Mesodermal cell (in vitro differentiated cells): Measurements from ENCODE around the gene HTR5A.

Experiments
- H3K27ac ChIP-seq: 2 replicates; pipeline ENCODE4 v1.7.0; 2013; ENCODE audit warnings: mild to moderate bottlenecking, low read depth, low read length, moderate library complexity; ENCODE audit not compliant: severe bottlenecking
- H3K36me3 ChIP-seq: 2 replicates; pipeline ENCODE4 v1.7.1; 2013; ENCODE audit warnings: mild to moderate bottlenecking, low read length, moderate library complexity; ENCODE audit not compliant: control insufficient read depth, insufficient read depth
- H3K4me1 ChIP-seq: one replicate; pipeline ENCODE4 v1.7.1; 2013; ENCODE audit warnings: mild to moderate bottlenecking, low read length; ENCODE audit not compliant: insufficient read depth, control insufficient read depth, poor library complexity, severe bottlenecking
- H3K4me3 ChIP-seq: 2 replicates; pipeline ENCODE4 v1.7.0; 2013; ENCODE audit warnings: low read length, control low read depth, mild to moderate bottlenecking; ENCODE audit not compliant: insufficient read depth, poor library complexity, severe bottlenecking; ENCODE audit errors: extremely low read depth
- H3K9me3 ChIP-seq: 2 replicates; pipeline ENCODE4 v1.7.1; 2013; ENCODE audit warnings: mild to moderate bottlenecking, low read length, moderate library complexity; ENCODE audit not compliant: control insufficient read depth
- WGBS, 2 experiments: methylation state at CpG; one replicate each; pipeline ENCODE4 v1.1.5; 2013; ENCODE audit warnings: missing lambda C conversion rate in 2 of 2; ENCODE audit not compliant: insufficient coverage in 2 of 2; 5-methylcytosine and 5-hydroxymethylcytosine counted together

Gene HTR5A

DNA sequence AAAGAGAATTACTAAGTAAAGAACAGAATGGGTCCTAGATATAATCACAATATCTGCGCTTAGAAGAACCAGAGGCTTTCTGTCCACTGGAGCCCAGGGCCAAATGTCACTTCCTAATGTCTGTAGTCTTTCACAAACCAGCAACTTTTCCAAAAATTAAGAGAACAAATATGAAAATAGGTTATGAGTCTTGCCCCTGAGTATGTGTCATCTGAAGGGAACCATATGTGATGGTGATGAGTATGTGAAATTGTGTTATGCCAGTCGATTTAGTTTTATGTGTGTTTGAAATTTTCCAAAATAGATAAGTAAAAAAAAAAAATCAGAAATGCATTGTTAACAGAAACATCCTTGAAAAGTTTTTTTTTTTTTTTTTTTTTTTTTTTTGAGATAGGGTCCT is 15.4 kb upstream of the HTR5A start:
- Histone ChIP-seq H3K9me3 (no peaks in the 10 kb centered on the region), H3K36me3 (no peaks in the 10 kb centered on the region), H3K27ac (no peak overlapping the region), H3K4me3 (no peak overlapping the region), H3K4me1 (no peaks in the 10 kb centered on the region)
- WGBS, 2 experiments, result 90% methylated on average over 2 of the region's 2 CpGs; no CpG with 5 or more reads in 1 of the 2 experiments

DNA sequence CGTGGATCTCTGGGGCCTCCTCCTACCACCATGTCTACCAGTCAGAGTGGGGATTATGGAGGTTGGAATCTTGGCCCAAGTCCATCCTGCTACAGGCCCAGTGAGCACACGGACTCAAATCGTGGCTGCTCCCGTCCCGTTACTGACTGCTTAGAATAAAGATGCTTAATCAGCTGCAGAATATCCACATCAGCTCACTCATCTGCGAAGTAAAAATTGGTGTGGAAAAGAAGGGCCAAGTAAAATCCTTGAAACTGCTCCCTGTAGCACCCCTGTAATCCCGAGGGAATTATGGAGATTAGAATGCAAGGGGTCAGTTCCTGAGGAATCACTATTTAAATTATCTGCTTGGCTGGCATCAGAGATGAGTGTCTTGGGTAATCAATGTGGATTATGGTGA is 13.0 kb upstream of the HTR5A start:
- H3K4me1 ChIP-seq, result no peaks in the 10 kb centered on the region
- no peaks in the 10 kb centered on the region for H3K9me3 ChIP-seq
- no peak overlapping the region for H3K4me3 ChIP-seq
- H3K27ac ChIP-seq, result no peak overlapping the region
- no peaks in the 10 kb centered on the region for H3K36me3 ChIP-seq
- WGBS, 2 experiments, result 84 to 96% methylated on average over 3 to 6 of the region's 7 CpGs

GRCh38 chr7:155058896-155059295 is 11.2 kb upstream of the HTR5A start:
- H3K27ac ChIP-seq, result no peak overlapping the region
- no peaks in the 10 kb centered on the region for H3K36me3 ChIP-seq
- no peaks in the 10 kb centered on the region for H3K4me1 ChIP-seq
- no peak overlapping the region for H3K4me3 ChIP-seq
- 69 to 77% methylated on average over 3 of the region's 4 CpGs for WGBS, 2 experiments
- no peaks in the 10 kb centered on the region for H3K9me3 ChIP-seq

DNA sequence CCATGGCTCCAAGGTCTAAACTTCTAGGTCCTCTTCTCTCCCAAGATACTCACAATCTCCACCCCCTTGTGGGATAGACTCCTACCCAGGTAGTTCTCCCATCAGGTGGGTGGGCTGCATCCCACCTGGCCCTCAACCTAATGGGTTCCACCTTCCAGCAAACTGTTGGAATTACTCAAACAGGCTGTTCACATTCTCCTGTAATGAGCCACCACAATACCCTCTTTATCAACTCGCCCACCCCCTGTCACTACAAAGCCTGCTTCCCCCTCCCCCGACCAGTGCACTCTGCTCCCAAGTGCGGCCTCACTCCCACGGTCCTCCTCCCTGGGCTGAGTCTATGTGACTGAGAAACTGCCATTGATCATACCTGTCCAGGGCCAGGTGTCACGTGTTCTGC is 10.4 kb upstream of the HTR5A start:
- Histone ChIP-seq H3K4me3 (no peak overlapping the region), H3K36me3 (no peaks in the 10 kb centered on the region), H3K27ac (no peak overlapping the region), H3K4me1 (no peaks in the 10 kb centered on the region), H3K9me3 (no peaks in the 10 kb centered on the region)
- WGBS, 2 experiments, result 72 to 83% methylated on average over 2 to 5 of the region's 5 CpGs

DNA sequence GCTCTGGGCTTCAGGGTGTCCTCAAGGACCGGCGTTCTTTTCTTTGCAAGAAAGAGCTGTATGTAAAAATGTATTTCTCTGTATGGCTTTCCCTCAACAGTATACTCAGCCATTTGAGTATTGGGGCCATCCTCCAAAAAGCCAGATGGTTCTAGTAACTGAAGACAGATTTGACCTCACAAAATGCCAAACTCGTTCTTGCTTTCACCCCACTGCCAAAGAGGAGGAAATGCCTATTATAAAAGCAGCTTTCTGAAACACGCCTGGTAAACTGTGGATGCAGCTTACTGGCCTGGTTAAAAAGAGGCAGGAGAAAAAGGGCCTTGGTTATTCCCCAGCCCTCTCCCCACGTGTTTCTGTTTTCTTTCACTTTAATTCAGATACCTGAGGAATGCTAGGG is 7.7 kb upstream of the HTR5A start:
- no peaks in the 10 kb centered on the region for H3K4me1 ChIP-seq
- H3K9me3 ChIP-seq, result no peaks in the 10 kb centered on the region
- no peaks in the 10 kb centered on the region for H3K36me3 ChIP-seq
- no peak overlapping the region for H3K4me3 ChIP-seq
- H3K27ac ChIP-seq, result no peak overlapping the region
- 75 to 83% methylated on average over 1 to 2 of the region's 5 CpGs for WGBS, 2 experiments

DNA sequence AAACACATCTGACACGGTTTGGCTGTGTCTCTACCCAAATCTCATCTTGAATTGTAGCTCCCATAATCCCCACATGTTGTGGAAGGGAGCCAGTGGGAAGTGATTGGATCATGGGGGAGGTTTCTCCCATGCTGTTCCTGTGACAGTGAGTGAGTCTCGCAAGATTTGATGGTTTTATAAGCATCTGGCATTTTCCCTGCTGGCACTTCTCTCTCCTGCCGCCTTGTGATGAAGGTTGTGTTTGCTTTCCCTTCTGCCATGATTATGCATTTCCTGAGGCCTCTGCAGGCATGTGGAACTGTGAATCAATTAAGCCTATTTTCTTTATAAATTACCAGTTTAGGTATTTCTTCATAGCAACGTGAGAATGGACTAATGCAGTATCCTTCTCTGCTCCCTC is 5.9 kb upstream of the HTR5A start:
- Histone ChIP-seq H3K9me3 (no peaks in the 10 kb centered on the region), H3K36me3 (no peaks in the 10 kb centered on the region), H3K27ac (no peak overlapping the region), H3K4me3 (no peak overlapping the region), H3K4me1 (no peaks in the 10 kb centered on the region)
- 52 to 55% methylated on average over 1 to 2 of the region's 4 CpGs for WGBS, 2 experiments

GRCh38 chr7:155066417-155066950 is 3.6 kb upstream of the HTR5A start:
- no peaks in the 10 kb centered on the region for H3K36me3 ChIP-seq
- 64% methylated on average over 4 to 5 of the region's 7 CpGs for WGBS, 2 experiments

DNA sequence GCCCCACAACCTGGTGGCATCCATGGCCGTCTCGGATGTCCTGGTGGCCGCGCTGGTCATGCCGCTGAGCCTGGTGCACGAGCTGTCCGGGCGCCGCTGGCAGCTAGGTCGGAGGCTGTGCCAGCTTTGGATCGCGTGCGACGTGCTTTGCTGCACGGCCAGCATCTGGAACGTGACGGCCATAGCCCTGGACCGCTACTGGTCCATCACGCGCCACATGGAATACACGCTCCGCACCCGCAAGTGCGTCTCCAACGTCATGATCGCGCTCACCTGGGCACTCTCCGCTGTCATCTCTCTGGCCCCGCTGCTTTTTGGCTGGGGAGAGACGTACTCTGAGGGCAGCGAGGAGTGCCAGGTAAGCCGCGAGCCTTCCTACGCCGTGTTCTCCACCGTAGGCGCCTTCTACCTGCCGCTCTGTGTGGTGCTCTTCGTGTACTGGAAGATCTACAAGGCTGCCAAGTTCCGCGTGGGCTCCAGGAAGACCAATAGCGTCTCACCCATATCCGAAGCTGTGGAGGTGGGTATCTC is 1.1 kb downstream of the HTR5A start:
- H3K9me3 ChIP-seq, result no peaks in the 10 kb centered on the region
- H3K4me3 ChIP-seq, result no peak overlapping the region
- peaks cover 3% of the 10 kb centered on the region for H3K4me1 ChIP-seq
- H3K27ac ChIP-seq, result no peak overlapping the region
- WGBS, 2 experiments, result 92% methylated on average over 40 to 41 of the region's 43 CpGs
- no peaks in the 10 kb centered on the region for H3K36me3 ChIP-seq

More at GRCh38 chr7:155066417-155066950, 3.6 kb upstream of the HTR5A start:
- Histone ChIP-seq H3K27ac (no peak overlapping the region), H3K4me3 (no peak overlapping the region), H3K9me3 (no peaks in the 10 kb centered on the region), H3K4me1 (no peaks in the 10 kb centered on the region)

GRCh38 chr7:155071916-155072571 is 1.9 kb downstream of the HTR5A start:
- Histone ChIP-seq H3K27ac (no peak overlapping the region), H3K4me1 (peaks cover 3% of the 10 kb centered on the region), H3K36me3 (no peaks in the 10 kb centered on the region), H3K9me3 (no peaks in the 10 kb centered on the region), H3K4me3 (no peak overlapping the region)
- 75 to 80% methylated on average over 5 to 8 of the region's 8 CpGs for WGBS, 2 experiments

DNA sequence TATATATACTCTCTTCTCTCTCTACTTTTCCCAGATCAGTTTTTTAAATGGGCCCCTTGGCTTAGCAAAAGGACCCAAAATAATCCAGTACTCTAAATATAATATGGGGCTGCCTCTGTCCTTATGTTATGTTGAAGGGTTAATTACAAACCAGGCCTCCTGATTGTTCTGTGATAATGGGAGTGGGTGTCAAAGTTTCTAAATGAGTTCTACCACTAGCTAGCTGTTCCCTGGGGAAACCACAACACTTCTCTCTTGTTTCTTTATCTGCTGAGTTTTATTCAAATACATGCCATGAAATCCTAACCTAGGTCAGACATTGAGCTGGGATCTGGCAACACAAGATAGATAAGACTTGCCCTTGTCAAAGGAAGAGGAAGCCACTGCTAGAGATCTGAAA is 3.8 kb downstream of the HTR5A start:
- Histone ChIP-seq H3K27ac (no peak overlapping the region), H3K9me3 (no peaks in the 10 kb centered on the region), H3K4me1 (peaks cover 3% of the 10 kb centered on the region), H3K4me3 (no peak overlapping the region), H3K36me3 (no peaks in the 10 kb centered on the region)

DNA sequence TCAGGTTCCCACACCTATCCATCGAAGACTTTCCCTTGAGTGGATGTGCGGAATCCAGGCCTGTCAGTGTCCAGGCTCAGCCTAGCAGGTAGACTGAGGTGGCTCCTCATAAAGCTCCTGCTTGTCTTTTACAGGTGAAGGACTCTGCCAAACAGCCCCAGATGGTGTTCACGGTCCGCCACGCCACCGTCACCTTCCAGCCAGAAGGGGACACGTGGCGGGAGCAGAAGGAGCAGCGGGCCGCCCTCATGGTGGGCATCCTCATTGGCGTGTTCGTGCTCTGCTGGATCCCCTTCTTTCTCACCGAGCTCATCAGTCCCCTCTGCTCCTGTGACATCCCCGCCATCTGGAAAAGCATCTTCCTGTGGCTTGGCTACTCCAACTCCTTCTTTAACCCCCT is 13.9 kb downstream of the HTR5A start:
- Histone ChIP-seq H3K36me3 (no peaks in the 10 kb centered on the region), H3K4me1 (no peaks in the 10 kb centered on the region), H3K9me3 (no peaks in the 10 kb centered on the region), H3K4me3 (no peak overlapping the region), H3K27ac (no peak overlapping the region)
- WGBS, 2 experiments, result 87 to 88% methylated on average over 14 of the region's 14 CpGs
